K562 (cell line): ENCODE measurements around the gene ATP6V0D1. TPM values are rescaled to one million over a fixed set of nuclear protein-coding genes. Genes with fewer than 3 reads are reported as not detected.
A peak's percentile ranks its signal among the peaks of the same experiment; 100 is the strongest.

Experiments used
- CTCFL ChIP-seq: IDR thresholded peaks from 2 replicates; pipeline ENCODE4 v1.6.1; 2011; ENCODE audit warnings: borderline replicate concordance, low read depth, mild to moderate bottlenecking, moderate library complexity, low read length; ENCODE audit not compliant: insufficient read depth, poor library complexity, severe bottlenecking
- CXXC5 ChIP-seq: fragments of 250-450 bp; sonication (Bioruptor Pico); IDR thresholded peaks from 2 replicates; pipeline ENCODE4 v1.8.0; 2022; ENCODE audit warnings: inconsistent platforms, mild to moderate bottlenecking, moderate library complexity
- FOXK2 ChIP-seq, 2 experiments: fragments of 450-650 bp; IDR thresholded peaks in 1 of 2; conservative IDR thresholded peaks in 1 of 2; 2 replicates each; pipeline ENCODE4 v1.6.1; 2016; ENCODE audit warnings: low read depth in 2 of 2, mild to moderate bottlenecking in 1 of 2
- MIER1 ChIP-seq: fragments of 450-650 bp; IDR thresholded peaks from 2 replicates; pipeline ENCODE4 v1.6.1; 2016; ENCODE audit warnings: antibody characterized with exemption, mild to moderate bottlenecking, low read depth
- PML ChIP-seq: IDR thresholded peaks from 2 replicates; pipeline ENCODE4 v1.6.1; 2012; ENCODE audit warnings: low read length, inconsistent platforms
- PPARD ChIP-seq: fragments of 250-450 bp; sonication (Bioruptor Pico); IDR thresholded peaks from 2 replicates; pipeline ENCODE4 v1.8.0; 2022; ENCODE audit warnings: inconsistent platforms, mild to moderate bottlenecking, moderate library complexity
- RB1 ChIP-seq: fragments of 450-650 bp; IDR thresholded peaks from 2 replicates; pipeline ENCODE4 v1.6.1; 2017; ENCODE audit warnings: low read depth, mild to moderate bottlenecking
- RBM22 ChIP-seq: fragments of 200-400 bp; formaldehyde crosslinking; IDR thresholded peaks from 2 replicates; pipeline ENCODE4 v1.6.1; 2018; ENCODE audit warnings: low read length, low read depth; ENCODE audit not compliant: poor library complexity, severe bottlenecking
- TARDBP ChIP-seq: fragments of 450-650 bp; IDR thresholded peaks from 2 replicates; pipeline ENCODE4 v1.6.1; 2016
- TGIF2 ChIP-seq: sonication (generic); formaldehyde crosslinking; IDR thresholded peaks from 2 replicates; pipeline ENCODE4 v1.8.1; 2022; ENCODE audit warnings: mild to moderate bottlenecking, missing genetic modification reagents, moderate library complexity
- ZNF644 ChIP-seq: fragments of 200-800 bp; sonication (Bioruptor generic); IDR thresholded peaks from 2 replicates; pipeline ENCODE4 v1.6.1; 2016; ENCODE audit warnings: low read depth, missing genetic modification characterization, missing compliant biosample characterization
- polyA plus RNA-seq, 8 experiments: library from polyadenylated mRNA; depleted of rRNA in 4 of 8; stranded (reverse) in 5 of 8; unstranded in 3 of 8; fragments of >200 nt; fragmentation: Nextera tagmentation in 2 of 8; fragmentation: Illumina TruSeq in 1 of 8; extraction: Ambion mirVana in 2 of 8; extraction: Trizol in 1 of 8; gene quantifications; 2 replicates each; pipeline versions ENCODE4 v1.2.1 to v1.2.3, GENCODE V29; 2011 to 2014; ENCODE audit warnings: inconsistent platforms in 1 of 8, missing spikeins in 1 of 8
- total RNA-seq, 7 experiments: library from RNA; depleted of rRNA in 6 of 7; stranded (reverse); fragments of >200 nt in 6 of 7; fragmentation: Illumina TruSeq in 2 of 7; extraction: Trizol in 2 of 7; gene quantifications; 2 replicates each; pipeline versions ENCODE4 v1.2.1 to v1.2.3, GENCODE V29; 2011 to 2021; ENCODE audit warnings: low replicate concordance in 1 of 7
- TF ChIP-seq, protein P1 (sequence below): fragments of 450-650 bp; formaldehyde crosslinking; IDR thresholded peaks from 2 replicates; pipeline ENCODE4 v1.4.0; 2022; ENCODE audit warnings: missing genetic modification characterization
- TF ChIP-seq, protein P2 (sequence below): sonication (generic); formaldehyde crosslinking; IDR thresholded peaks from 2 replicates; pipeline ENCODE4 v1.4.0; 2020; ENCODE audit warnings: mild to moderate bottlenecking, missing genetic modification reagents
- TF ChIP-seq, protein P3 (sequence below): fragments of 450-650 bp; IDR thresholded peaks from 2 replicates; pipeline ENCODE4 v1.6.1; 2018; ENCODE audit not compliant: partially characterized antibody
- TF ChIP-seq, protein P4 (sequence below): fragments of 200-400 bp; formaldehyde crosslinking; IDR thresholded peaks from 2 replicates; pipeline ENCODE4 v1.6.1; 2017; ENCODE audit warnings: mild to moderate bottlenecking, low read depth, low read length, moderate library complexity

Gene ATP6V0D1
- total and polyA plus RNA-seq, 9 of the 15 experiments (the other 6 are each of a cell fraction or from before 2014, with no cell fraction given) = 23.2 to 69.7 (median 45.6) TPM

DNA sequence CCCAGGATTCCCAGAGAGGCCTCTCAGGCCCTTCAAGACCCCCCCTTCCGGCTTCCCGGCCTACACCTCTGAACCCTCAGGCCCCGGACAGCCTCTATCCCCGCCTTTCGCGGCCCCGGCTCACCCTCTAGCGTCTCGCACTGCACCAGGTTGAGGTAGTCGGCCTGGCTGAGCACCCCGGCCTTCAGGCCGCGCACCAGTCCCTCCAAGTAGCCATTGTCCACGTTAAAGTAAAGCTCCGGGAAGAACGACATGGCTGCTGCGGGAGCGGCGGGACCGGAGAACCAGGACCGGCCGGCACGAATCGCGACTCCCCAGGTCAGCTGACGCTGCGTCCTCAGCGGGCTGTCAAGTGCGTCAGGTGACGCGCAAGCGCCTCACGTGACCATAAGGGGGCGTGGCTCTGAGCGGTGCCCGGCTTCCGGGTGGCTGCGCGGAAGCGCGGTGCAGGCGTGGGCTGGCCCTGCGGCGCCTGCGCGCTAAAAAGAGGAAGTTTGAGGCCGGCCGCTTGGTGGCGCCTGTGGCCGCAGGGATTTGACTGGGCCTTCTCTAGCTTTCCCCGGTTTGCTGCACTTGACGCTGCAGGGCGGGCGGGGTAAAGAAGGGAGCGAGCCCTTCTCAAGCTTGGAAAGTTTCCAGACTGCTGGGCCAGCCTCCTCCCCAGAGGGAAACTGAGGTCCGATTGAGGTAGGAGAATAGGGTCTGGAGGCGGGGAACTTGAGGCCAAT, at the start of gene ATP6V0D1 (continued):
- TF ChIP-seq, protein P1, sequence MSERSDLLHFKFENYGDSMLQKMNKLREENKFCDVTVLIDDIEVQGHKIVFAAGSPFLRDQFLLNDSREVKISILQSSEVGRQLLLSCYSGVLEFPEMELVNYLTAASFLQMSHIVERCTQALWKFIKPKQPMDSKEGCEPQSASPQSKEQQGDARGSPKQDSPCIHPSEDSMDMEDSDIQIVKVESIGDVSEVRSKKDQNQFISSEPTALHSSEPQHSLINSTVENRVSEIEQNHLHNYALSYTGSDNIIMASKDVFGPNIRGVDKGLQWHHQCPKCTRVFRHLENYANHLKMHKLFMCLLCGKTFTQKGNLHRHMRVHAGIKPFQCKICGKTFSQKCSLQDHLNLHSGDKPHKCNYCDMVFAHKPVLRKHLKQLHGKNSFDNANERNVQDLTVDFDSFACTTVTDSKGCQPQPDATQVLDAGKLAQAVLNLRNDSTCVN = peak; percentile 64; the same call in 1 of the 2 replicates
- TF ChIP-seq PPARD (CRISPR knock-in tag) = no peak
- no peak for TF ChIP-seq MIER1
- peak; percentile 100 for TF ChIP-seq CXXC5 (CRISPR knock-in tag)
- TF ChIP-seq, protein P2, sequence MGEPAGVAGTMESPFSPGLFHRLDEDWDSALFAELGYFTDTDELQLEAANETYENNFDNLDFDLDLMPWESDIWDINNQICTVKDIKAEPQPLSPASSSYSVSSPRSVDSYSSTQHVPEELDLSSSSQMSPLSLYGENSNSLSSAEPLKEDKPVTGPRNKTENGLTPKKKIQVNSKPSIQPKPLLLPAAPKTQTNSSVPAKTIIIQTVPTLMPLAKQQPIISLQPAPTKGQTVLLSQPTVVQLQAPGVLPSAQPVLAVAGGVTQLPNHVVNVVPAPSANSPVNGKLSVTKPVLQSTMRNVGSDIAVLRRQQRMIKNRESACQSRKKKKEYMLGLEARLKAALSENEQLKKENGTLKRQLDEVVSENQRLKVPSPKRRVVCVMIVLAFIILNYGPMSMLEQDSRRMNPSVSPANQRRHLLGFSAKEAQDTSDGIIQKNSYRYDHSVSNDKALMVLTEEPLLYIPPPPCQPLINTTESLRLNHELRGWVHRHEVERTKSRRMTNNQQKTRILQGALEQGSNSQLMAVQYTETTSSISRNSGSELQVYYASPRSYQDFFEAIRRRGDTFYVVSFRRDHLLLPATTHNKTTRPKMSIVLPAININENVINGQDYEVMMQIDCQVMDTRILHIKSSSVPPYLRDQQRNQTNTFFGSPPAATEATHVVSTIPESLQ (CRISPR knock-in tag) = 0 out of 2 replicates have a peak, but pooled peaks have one; percentile 54
- TF ChIP-seq, protein P3, sequence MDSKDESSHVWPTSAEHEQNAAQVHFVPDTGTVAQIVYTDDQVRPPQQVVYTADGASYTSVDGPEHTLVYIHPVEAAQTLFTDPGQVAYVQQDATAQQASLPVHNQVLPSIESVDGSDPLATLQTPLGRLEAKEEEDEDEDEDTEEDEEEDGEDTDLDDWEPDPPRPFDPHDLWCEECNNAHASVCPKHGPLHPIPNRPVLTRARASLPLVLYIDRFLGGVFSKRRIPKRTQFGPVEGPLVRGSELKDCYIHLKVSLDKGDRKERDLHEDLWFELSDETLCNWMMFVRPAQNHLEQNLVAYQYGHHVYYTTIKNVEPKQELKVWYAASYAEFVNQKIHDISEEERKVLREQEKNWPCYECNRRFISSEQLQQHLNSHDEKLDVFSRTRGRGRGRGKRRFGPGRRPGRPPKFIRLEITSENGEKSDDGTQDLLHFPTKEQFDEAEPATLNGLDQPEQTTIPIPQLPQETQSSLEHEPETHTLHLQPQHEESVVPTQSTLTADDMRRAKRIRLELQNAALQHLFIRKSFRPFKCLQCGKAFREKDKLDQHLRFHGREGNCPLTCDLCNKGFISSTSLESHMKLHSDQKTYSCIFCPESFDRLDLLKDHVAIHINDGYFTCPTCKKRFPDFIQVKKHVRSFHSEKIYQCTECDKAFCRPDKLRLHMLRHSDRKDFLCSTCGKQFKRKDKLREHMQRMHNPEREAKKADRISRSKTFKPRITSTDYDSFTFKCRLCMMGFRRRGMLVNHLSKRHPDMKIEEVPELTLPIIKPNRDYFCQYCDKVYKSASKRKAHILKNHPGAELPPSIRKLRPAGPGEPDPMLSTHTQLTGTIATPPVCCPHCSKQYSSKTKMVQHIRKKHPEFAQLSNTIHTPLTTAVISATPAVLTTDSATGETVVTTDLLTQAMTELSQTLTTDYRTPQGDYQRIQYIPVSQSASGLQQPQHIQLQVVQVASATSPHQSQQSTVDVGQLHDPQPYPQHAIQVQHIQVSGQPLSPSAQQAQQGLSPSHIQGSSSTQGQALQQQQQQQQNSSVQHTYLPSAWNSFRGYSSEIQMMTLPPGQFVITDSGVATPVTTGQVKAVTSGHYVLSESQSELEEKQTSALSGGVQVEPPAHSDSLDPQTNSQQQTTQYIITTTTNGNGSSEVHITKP = peak; percentile 24
- TF ChIP-seq CTCFL = peak; percentile 95
- peak; percentile 93 for TF ChIP-seq RB1
- TF ChIP-seq FOXK2 (conservative IDR thresholded peaks at IDR 0.05 in 1 of 2, IDR thresholded peaks at IDR 0.05 in 1 of 2; ENCODE audit: low read depth in 2 of 2) = peak; percentile 82 to 91
- TF ChIP-seq ZNF644 (tag) = no peak
- peak; percentile 34; the same call in 1 of the 2 replicates for TF ChIP-seq TARDBP
- TF ChIP-seq PML = peak; percentile 38; the same call in 1 of the 2 replicates
- peak; percentile 45 for TF ChIP-seq RBM22
- peak; percentile 99; the same call in 1 of the 2 replicates for TF ChIP-seq TGIF2 (CRISPR knock-in tag)
- TF ChIP-seq, protein P4, sequence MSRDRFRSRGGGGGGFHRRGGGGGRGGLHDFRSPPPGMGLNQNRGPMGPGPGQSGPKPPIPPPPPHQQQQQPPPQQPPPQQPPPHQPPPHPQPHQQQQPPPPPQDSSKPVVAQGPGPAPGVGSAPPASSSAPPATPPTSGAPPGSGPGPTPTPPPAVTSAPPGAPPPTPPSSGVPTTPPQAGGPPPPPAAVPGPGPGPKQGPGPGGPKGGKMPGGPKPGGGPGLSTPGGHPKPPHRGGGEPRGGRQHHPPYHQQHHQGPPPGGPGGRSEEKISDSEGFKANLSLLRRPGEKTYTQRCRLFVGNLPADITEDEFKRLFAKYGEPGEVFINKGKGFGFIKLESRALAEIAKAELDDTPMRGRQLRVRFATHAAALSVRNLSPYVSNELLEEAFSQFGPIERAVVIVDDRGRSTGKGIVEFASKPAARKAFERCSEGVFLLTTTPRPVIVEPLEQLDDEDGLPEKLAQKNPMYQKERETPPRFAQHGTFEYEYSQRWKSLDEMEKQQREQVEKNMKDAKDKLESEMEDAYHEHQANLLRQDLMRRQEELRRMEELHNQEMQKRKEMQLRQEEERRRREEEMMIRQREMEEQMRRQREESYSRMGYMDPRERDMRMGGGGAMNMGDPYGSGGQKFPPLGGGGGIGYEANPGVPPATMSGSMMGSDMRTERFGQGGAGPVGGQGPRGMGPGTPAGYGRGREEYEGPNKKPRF = no peak
